HEK293T (cell line): ENCODE data around the gene HNRNPH2.

Experiments
- CTBP1 ChIP-seq: fragments of 450-650 bp; IDR thresholded peaks from 2 replicates; pipeline ENCODE4 v1.6.1; 2016; ENCODE audit warnings: borderline replicate concordance
- FOXA1 ChIP-seq: fragments of 450-650 bp; IDR thresholded peaks from 2 replicates; pipeline ENCODE4 v1.6.1; 2016; ENCODE audit warnings: mild to moderate bottlenecking
- FOXK2 ChIP-seq: fragments of 450-650 bp; IDR thresholded peaks from 2 replicates; pipeline ENCODE4 v1.6.1; 2016; ENCODE audit warnings: mild to moderate bottlenecking
- L3MBTL2 ChIP-seq: fragments of 450-650 bp; conservative IDR thresholded peaks from 2 replicates; pipeline ENCODE4 v1.6.1; 2016; ENCODE audit warnings: mild to moderate bottlenecking
- NFRKB ChIP-seq: fragments of 450-650 bp; IDR thresholded peaks from 2 replicates; pipeline ENCODE4 v1.6.1; 2016; ENCODE audit warnings: mild to moderate bottlenecking, moderate library complexity
- SP1 ChIP-seq: fragments of 450-650 bp; IDR thresholded peaks from 2 replicates; pipeline ENCODE4 v1.6.1; 2017
- ZNF384 ChIP-seq: fragments of 450-650 bp; IDR thresholded peaks from 2 replicates; pipeline ENCODE4 v1.6.1; 2016

DNA sequence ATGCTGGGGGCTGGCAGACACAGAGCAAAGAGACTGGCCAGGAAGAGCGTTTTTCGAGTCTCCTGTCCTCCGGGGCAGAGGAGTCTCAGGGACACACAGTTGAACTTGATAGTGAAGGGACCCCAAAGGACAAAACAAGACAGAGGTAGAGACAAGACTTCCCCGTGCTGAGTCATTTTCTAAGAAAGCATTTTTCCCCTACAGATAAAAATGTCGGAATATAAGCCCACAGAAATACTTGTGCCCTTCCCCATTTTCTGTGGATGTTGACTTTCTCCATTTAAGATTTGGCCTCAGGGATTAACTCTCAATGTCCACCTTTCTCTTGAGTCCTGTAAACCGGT lies 21.5 kb upstream of the HNRNPH2 start:
- TF ChIP-seq CTBP1 = no peak
- no peak for TF ChIP-seq FOXK2
- TF ChIP-seq NFRKB = no peak
- TF ChIP-seq ZNF384 = no peak
- TF ChIP-seq SP1 = no peak
- TF ChIP-seq L3MBTL2 = no peak
- no peak for TF ChIP-seq FOXA1
